Activated naive CD8-positive, alpha-beta T cell (primary cell): ENCODE measurements around the gene PRH2.

Experiments used
- H3K27ac Mint-ChIP-seq: one replicate; pipeline ENCODE4 v1.8.0; 2021; ENCODE audit warnings: mixed read lengths
- H3K27me3 Mint-ChIP-seq: one replicate; pipeline ENCODE4 v1.8.0; 2021; ENCODE audit warnings: mixed read lengths
- H3K36me3 Mint-ChIP-seq: one replicate; pipeline ENCODE4 v1.8.0; 2021; ENCODE audit warnings: mixed read lengths
- H3K4me1 Mint-ChIP-seq: one replicate; pipeline ENCODE4 v1.8.0; 2021; ENCODE audit warnings: low read depth, mixed read lengths
- H3K4me3 Mint-ChIP-seq: one replicate; pipeline ENCODE4 v1.8.0; 2021; ENCODE audit warnings: mild to moderate bottlenecking, mixed read lengths
- H3K9me3 Mint-ChIP-seq: one replicate; pipeline ENCODE4 v1.8.0; 2021; ENCODE audit warnings: low read depth, mixed read lengths

The PRH2 gene

DNA sequence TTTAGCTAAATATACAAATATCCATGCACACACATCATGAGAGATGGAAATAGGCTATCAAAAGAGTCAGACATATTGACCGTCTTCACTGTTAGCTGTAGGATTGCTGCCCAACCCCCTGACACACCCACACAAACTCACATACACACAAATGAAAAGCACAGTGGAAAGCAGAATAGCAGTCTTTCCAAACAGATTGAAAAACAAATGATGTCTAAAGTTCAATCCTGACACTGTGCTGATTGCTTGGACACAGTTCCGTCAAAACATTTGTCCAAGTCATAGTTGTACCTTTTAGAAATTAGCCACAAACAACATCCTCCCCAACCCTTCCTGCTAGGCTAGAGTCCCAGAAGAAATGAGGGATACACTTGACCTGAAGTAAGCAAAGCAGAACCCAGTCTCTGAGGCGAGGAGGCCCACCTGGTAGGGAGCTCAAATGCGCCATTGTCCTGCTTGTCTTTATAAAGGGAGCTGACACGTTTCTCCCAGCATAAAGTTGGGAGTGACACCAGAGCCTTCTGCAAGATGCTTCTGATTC is at the start of gene PRH2:
Gene PRH2 (plus strand): TSS at position 491 of the 541 bp plus-strand sequence. CDS start 38 bp downstream, at position 529.
- no peaks in the 10 kb centered on the region for H3K27me3 Mint-ChIP-seq
- peaks cover 16% of the 10 kb centered on the region for H3K36me3 Mint-ChIP-seq
- H3K4me3 Mint-ChIP-seq = no peak within 1 kb of the TSS
- H3K4me1 Mint-ChIP-seq = no peaks in the 10 kb centered on the region
- no peak within 1 kb of the TSS for H3K27ac Mint-ChIP-seq
- H3K9me3 Mint-ChIP-seq = no peaks in the 10 kb centered on the region

- no peak within 1 kb of the TSS for H3K27ac Mint-ChIP-seq
- H3K27me3 Mint-ChIP-seq = no peaks in the 10 kb centered on the region
- peaks cover 20% of the 10 kb centered on the region for H3K36me3 Mint-ChIP-seq
- H3K4me3 Mint-ChIP-seq = no peak within 1 kb of the TSS
- no peaks in the 10 kb centered on the region for H3K9me3 Mint-ChIP-seq
- no peaks in the 10 kb centered on the region for H3K4me1 Mint-ChIP-seq
These were observed 44.8 kb upstream of the PRH2 start, which contains the start of gene PRH1 for GRCh38 chr12:10884086-10884725. TSS of gene PRH1 (minus strand) at chr12:10884255. CDS start at chr12:10884217, 38 bp downstream.

DNA sequence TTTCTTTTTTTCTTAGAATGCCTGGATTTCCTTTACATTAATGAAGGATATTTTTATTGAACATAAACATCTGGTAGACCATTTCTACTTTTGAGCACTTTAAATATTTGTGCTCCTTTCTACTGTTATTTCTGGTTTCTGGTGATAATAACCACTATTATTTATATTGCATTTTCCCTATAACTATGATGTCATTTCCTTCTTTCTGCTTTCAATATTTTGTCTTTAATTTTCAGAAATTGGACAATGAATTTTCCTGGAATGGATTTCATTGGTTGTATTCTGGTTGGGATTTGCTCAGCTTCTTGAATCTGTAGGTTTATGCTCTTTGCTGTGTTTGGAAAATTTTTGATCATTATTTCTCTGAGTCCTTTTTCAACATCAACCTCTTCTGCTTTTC is 39.8 kb upstream of the PRH2 start:
- no peak overlapping the region for H3K27ac Mint-ChIP-seq
- no peaks in the 10 kb centered on the region for H3K4me1 Mint-ChIP-seq
- H3K9me3 Mint-ChIP-seq = no peaks in the 10 kb centered on the region
- H3K4me3 Mint-ChIP-seq = no peak overlapping the region
- H3K36me3 Mint-ChIP-seq = peaks cover 12% of the 10 kb centered on the region
- no peaks in the 10 kb centered on the region for H3K27me3 Mint-ChIP-seq

- Mint-ChIP-seq H3K4me3 (no peak overlapping the region), H3K4me1 (no peaks in the 10 kb centered on the region), H3K27me3 (no peaks in the 10 kb centered on the region), H3K9me3 (no peaks in the 10 kb centered on the region), H3K36me3 (peaks cover 16% of the 10 kb centered on the region), H3K27ac (no peak overlapping the region)
These were observed 37.1 kb upstream of the PRH2 start for GRCh38 chr12:10891937-10892336.

DNA sequence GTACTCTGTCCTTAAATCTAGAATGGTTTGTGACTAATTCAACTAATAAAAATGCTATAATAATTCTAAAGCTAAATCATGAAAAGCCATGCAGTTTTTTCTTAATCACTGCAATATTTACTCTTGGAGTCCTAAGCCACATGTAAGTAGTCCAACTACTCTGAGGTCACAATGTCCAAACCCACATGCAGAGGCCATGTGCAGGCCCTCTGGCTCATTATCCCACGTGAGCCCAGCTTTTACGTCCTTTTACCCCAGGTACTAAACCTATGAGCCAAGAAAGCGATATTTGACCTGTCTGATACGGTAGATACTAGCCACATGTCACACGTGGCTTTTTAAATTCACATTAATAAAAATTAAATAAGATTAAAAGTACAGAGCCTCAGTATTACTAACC is 32.2 kb upstream of the PRH2 start:
- peaks cover 3% of the 10 kb centered on the region for H3K4me1 Mint-ChIP-seq
- H3K9me3 Mint-ChIP-seq = no peaks in the 10 kb centered on the region
- H3K36me3 Mint-ChIP-seq = peaks cover 14% of the 10 kb centered on the region

DNA sequence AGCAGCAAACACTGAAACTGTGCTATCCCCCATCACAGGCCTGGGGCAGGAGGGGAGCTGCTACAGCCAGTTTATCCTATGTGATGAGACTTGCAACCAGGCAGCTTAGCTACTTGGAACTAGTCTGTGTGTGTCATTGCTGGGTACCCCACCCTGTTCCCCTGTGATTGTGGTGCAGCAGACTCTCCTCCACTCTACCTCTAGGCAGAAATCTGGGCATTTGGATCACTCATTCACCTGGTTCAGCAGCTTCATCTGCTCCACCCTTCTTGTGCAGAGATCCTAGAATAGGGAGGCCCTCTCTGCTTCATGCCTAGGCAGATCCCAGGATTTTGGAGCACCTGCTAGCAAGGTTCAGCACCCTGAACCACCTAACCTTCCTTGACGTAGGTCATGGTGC is 28.5 kb upstream of the PRH2 start:
- Mint-ChIP-seq H3K9me3 (peaks cover 25% of the 10 kb centered on the region), H3K4me1 (peaks cover 3% of the 10 kb centered on the region), H3K4me3 (no peak overlapping the region), H3K27me3 (no peaks in the 10 kb centered on the region), H3K27ac (no peak overlapping the region), H3K36me3 (peaks cover 35% of the 10 kb centered on the region)

More for the DNA sequence above, 32.2 kb upstream of the PRH2 start:
- H3K4me3 Mint-ChIP-seq = no peak overlapping the region
- H3K27me3 Mint-ChIP-seq = no peaks in the 10 kb centered on the region
- H3K27ac Mint-ChIP-seq = no peak overlapping the region

- peaks cover 37% of the 10 kb centered on the region for H3K36me3 Mint-ChIP-seq
- H3K4me3 Mint-ChIP-seq = no peak overlapping the region
- H3K27ac Mint-ChIP-seq = no peak overlapping the region
These were observed 28.1 kb upstream of the PRH2 start for GRCh38 chr12:10900972-10901371.

GRCh38 chr12:10901427-10901826 is 27.6 kb upstream of the PRH2 start:
- H3K27ac Mint-ChIP-seq = no peak overlapping the region
- peaks cover 37% of the 10 kb centered on the region for H3K36me3 Mint-ChIP-seq

More at GRCh38 chr12:10900972-10901371, 28.1 kb upstream of the PRH2 start:
- Mint-ChIP-seq H3K27me3 (no peaks in the 10 kb centered on the region), H3K9me3 (peaks cover 28% of the 10 kb centered on the region), H3K4me1 (peaks cover 3% of the 10 kb centered on the region)

DNA sequence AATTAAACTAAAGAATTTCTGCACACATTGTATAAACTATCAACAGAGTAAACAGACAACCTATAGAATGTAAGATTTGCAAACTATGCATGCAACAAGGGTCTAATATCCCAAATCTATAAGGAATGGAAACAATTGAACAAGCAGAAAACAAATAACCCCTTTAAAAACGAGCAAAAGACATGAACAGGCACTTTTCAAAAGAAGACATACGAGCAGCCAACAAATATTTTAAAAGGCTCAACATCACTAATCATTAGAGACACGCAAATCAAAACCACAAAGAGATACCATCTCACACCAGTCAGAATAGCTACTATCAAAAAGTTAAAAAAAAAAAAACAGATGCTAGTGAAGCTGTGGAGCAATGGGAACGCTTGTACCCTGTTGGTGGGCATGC is 24.4 kb upstream of the PRH2 start:
- Mint-ChIP-seq H3K27ac (no peak overlapping the region), H3K27me3 (no peaks in the 10 kb centered on the region), H3K9me3 (peaks cover 29% of the 10 kb centered on the region), H3K4me3 (no peak overlapping the region), H3K36me3 (peaks cover 45% of the 10 kb centered on the region), H3K4me1 (peaks cover 3% of the 10 kb centered on the region)

More at GRCh38 chr12:10901427-10901826, 27.6 kb upstream of the PRH2 start:
- Mint-ChIP-seq H3K9me3 (peaks cover 29% of the 10 kb centered on the region), H3K4me1 (peaks cover 3% of the 10 kb centered on the region), H3K4me3 (no peak overlapping the region), H3K27me3 (no peaks in the 10 kb centered on the region)

GRCh38 chr12:10909462-10909861 is 19.6 kb upstream of the PRH2 start, which contains the start of gene TAS2R13:
TSS of gene TAS2R13 (minus strand) at chr12:10909562. CDS start at chr12:10909298, 264 bp downstream.
- H3K4me1 Mint-ChIP-seq = no peaks in the 10 kb centered on the region
- no peaks in the 10 kb centered on the region for H3K27me3 Mint-ChIP-seq
- peaks cover 36% of the 10 kb centered on the region for H3K36me3 Mint-ChIP-seq
- no peak within 1 kb of the TSS for H3K27ac Mint-ChIP-seq
- H3K9me3 Mint-ChIP-seq = peaks cover 12% of the 10 kb centered on the region
- H3K4me3 Mint-ChIP-seq = no peak within 1 kb of the TSS

- Mint-ChIP-seq H3K36me3 (peaks cover 31% of the 10 kb centered on the region), H3K4me3 (no peak overlapping the region), H3K27me3 (no peaks in the 10 kb centered on the region), H3K4me1 (no peaks in the 10 kb centered on the region), H3K9me3 (peaks cover 4% of the 10 kb centered on the region), H3K27ac (no peak overlapping the region)
These were observed 18.7 kb upstream of the PRH2 start for GRCh38 chr12:10910380-10910779.

DNA sequence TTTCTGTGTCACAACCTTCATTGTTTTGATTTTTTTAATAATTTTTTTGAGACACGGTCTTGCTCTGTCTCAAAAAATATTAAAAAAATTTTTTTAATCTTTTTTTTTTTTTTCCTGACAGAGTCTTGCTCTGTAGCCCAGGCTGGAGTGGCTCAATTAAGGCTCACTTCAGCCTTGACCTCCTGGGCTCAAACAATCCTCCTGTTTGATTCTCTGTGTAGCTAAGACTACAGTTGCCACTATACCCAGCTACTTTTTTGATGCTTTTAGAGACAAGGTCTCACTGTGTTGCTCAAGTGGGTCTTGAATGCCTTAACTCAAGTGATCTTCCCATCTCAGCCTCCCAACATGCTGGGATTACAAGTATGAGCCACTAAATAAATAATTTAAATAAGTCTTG is 9.2 kb upstream of the PRH2 start:
- no peak overlapping the region for H3K4me3 Mint-ChIP-seq

DNA sequence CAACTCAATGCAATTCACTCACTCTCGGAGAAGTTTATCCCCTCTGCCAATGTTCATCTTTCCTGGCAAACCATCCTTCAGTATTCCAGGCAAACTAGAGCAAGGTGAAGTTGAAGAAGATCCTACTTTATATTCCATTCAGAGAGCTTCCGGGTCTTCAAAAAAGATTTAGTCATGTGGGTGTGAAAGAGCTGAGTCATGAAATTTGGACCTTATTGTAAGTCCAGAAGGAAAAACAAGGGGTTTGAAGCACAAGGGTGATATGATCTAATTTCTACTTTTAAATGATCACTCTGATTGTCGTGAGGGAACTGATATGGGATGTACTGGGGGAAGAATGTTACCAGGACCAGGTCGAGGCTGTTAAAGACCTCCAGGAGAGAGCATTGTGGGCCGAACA is 2.8 kb upstream of the PRH2 start:
- Mint-ChIP-seq H3K27me3 (no peaks in the 10 kb centered on the region), H3K36me3 (peaks cover 14% of the 10 kb centered on the region), H3K27ac (no peak overlapping the region), H3K4me3 (no peak overlapping the region), H3K9me3 (no peaks in the 10 kb centered on the region), H3K4me1 (no peaks in the 10 kb centered on the region)

More for the DNA sequence above, 9.2 kb upstream of the PRH2 start:
- no peak overlapping the region for H3K27ac Mint-ChIP-seq
- H3K4me1 Mint-ChIP-seq = no peaks in the 10 kb centered on the region
- H3K27me3 Mint-ChIP-seq = no peaks in the 10 kb centered on the region
- no peaks in the 10 kb centered on the region for H3K9me3 Mint-ChIP-seq
- H3K36me3 Mint-ChIP-seq = peaks cover 11% of the 10 kb centered on the region

DNA sequence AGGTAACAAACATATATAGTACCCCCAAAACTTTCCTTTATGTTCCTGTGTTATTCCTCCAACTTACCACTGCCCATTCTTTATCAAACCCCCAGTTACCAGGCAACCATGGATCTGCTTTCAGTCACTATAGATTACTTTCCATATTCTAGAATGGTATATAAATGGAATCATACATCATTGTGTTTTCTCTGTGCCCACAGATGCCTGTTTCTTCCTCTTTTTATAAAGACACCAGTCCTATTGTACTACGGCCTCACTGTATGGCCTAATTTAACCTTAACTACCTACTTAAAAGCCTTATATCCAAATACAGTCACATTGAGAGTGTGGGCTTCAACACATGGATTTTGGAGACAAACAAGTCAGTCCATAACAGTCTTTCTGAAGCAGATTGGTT is 7.5 kb downstream of the PRH2 start:
- Mint-ChIP-seq H3K36me3 (peaks cover 11% of the 10 kb centered on the region), H3K27me3 (no peaks in the 10 kb centered on the region), H3K9me3 (no peaks in the 10 kb centered on the region), H3K27ac (no peak overlapping the region), H3K4me1 (no peaks in the 10 kb centered on the region), H3K4me3 (no peak overlapping the region)

- H3K9me3 Mint-ChIP-seq = no peaks in the 10 kb centered on the region
These were observed 10.1 kb downstream of the PRH2 start, which contains the start of gene TAS2R14 for GRCh38 chr12:10939163-10939562. TSS of gene TAS2R14 (minus strand) at chr12:10939263. CDS start at chr12:10939207, 56 bp downstream.

More at GRCh38 chr12:10939163-10939562, 10.1 kb downstream of the PRH2 start, which contains the start of gene TAS2R14:
- Mint-ChIP-seq H3K27me3 (no peaks in the 10 kb centered on the region), H3K27ac (no peak within 1 kb of the TSS), H3K4me3 (no peak within 1 kb of the TSS), H3K36me3 (peaks cover 11% of the 10 kb centered on the region), H3K4me1 (peaks cover 3% of the 10 kb centered on the region)
